Thoracic aorta (tissue), 2 donors: Measurements from ENCODE around the gene GOLGA6L10. TPM values are rescaled to one million over a fixed set of nuclear protein-coding genes. Genes with fewer than 3 reads are reported as not detected.
"Not testable (repeated sequence)": the region's sequence is repeated elsewhere in the genome, so short reads cannot be mapped to it uniquely, and the experiment has no call there.

Source experiments
- ATAC-seq: fragments of 150-250 bp; one replicate; pipeline ENCODE4 v1.8.0; 2017; ENCODE audit warnings: low read depth; ENCODE audit not compliant: insufficient number of reproducible peaks, low FRiP score
- DNase-seq: peaks from one replicate; pipeline ENCODE4 v3.0.0-alpha.2; 2020; ENCODE audit warnings: low spot score
- H3K27ac ChIP-seq, 2 donors: fragments of 200-600 bp; sonication (generic); 1 replicate in 1 of 2; 2 replicates in 1 of 2; pipeline ENCODE4 v1.5.1; 2016; ENCODE audit warnings: mild to moderate bottlenecking in 2 of 2, moderate library complexity in 2 of 2
- H3K27me3 ChIP-seq: fragments of 200-600 bp; sonication (generic); replicated peaks from 2 replicates; pipeline ENCODE4 v1.6.0; 2016; ENCODE audit warnings: mild to moderate bottlenecking; ENCODE audit not compliant: insufficient read depth
- H3K36me3 ChIP-seq: fragments of 200-600 bp; sonication (generic); one replicate; pipeline ENCODE4 v1.5.1; 2016
- H3K4me1 ChIP-seq, 2 donors: fragments of 200-600 bp; sonication (generic); 1 replicate in 1 of 2; 2 replicates in 1 of 2; pipeline versions ENCODE4 v1.5.1 to v1.6.0; 2016; ENCODE audit warnings: low read depth in 2 of 2, mild to moderate bottlenecking in 1 of 2; ENCODE audit not compliant: control insufficient read depth in 1 of 2
- H3K4me3 ChIP-seq: fragments of 200-600 bp; sonication (generic); 2 replicates; pipeline ENCODE4 v1.5.1; 2016; ENCODE audit warnings: mild to moderate bottlenecking
- H3K9me3 ChIP-seq: fragments of 200-600 bp; sonication (generic); 2 replicates; pipeline ENCODE4 v1.5.1; 2016
- CTCF ChIP-seq: fragments of 200-600 bp; sonication (generic); IDR thresholded peaks from one replicate; pipeline ENCODE4 v1.5.1; 2019; ENCODE audit warnings: antibody characterized with exemption
- total RNA-seq, 2 donors: library from RNA; depleted of rRNA; stranded (reverse); fragments of >200 nt; gene quantifications; one replicate each; pipeline versions ENCODE4 v1.1.0 to v1.2.3, GENCODE V29; 2016

Gene GOLGA6L10
- total RNA-seq, 2 donors from 2014 or later = 0.42 to 3.1 TPM

GRCh38 chr15:82313446-82313845 is 35.8 kb downstream of the GOLGA6L10 start:
- ATAC-seq = no peak
- DNase-seq = no peak
- no peak overlapping the region for H3K27ac ChIP-seq
- H3K9me3 ChIP-seq = peaks cover 3% of the 10 kb centered on the region
- H3K4me1 ChIP-seq = no peaks in the 10 kb centered on the region
- no peaks in the 10 kb centered on the region for H3K36me3 ChIP-seq
- H3K4me3 ChIP-seq = no peak overlapping the region
- H3K27me3 ChIP-seq = no peaks in the 10 kb centered on the region
- TF ChIP-seq CTCF = no peak

DNA sequence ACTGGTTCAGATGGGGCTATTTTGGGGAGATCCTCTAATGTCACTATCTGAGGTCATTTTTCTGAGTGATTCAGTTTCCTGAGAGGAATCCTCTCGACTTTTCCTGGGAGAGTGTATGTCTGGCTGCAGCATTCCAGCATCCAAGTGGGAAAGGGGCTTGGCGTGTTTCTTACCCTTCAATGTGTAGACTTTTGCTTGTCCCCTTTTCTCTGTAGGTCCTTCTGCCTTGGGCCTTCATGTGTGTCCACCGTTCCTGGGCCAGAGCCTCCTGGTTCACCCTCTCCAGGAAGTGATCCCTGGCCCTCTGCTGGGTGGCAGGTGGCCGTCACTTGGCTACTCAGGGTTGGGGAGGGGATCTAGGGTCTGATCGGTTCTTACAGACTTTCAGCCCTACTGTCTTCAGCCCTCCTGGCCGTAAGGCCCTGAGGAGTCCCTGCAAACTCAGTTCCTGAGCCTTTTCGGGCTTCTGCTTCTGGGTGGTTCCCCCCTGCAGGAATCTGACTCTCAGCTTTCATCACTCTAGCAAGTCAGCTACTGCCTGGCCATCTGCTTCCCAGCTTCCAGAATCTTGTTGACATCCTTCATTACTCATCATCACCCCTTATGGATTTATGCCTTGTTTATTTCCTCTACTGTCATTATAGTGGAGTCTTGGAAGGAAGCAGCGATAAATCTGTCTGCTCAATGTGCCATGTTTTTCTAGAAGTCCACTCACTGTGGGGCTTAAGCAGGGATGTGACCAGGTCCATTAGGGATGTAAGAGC is 36.5 kb downstream of the GOLGA6L10 start:
- DNase-seq = no peak

DNA sequence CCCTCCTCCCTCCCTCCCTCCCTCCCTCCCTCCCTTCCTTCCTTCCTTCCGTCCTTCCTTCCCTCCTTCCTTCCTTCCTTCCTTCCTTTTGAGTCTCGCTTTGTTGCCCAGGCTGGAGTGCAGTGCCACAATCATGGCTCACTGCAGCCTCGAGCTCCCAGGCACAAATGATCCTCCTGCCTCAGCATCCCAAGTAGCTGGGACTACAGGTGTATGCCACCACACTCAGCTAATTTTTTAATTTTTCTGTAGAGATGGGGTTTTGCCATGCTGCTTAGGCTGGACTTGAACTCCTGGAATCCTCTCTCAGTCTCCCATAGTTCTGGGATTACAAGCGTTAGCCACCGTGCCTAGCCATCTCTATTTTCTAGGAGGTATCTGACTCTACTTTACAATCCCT is 38.0 kb downstream of the GOLGA6L10 start:
- not testable (repeated sequence) for H3K36me3 ChIP-seq, DNase-seq, H3K27ac ChIP-seq, H3K9me3 ChIP-seq, H3K4me1 ChIP-seq, H3K27me3 ChIP-seq, ATAC-seq, H3K4me3 ChIP-seq

More for the DNA sequence above, 36.5 kb downstream of the GOLGA6L10 start:
- Histone ChIP-seq H3K27ac (no peak overlapping the region), H3K9me3 (peaks cover 3% of the 10 kb centered on the region), H3K36me3 (no peaks in the 10 kb centered on the region), H3K4me1 (no peaks in the 10 kb centered on the region), H3K4me3 (no peak overlapping the region), H3K27me3 (no peaks in the 10 kb centered on the region)
- no peak for TF ChIP-seq CTCF
- no peak for ATAC-seq

- TF ChIP-seq CTCF = no peak
- Histone ChIP-seq H3K27ac (no peak overlapping the region), H3K27me3 (no peaks in the 10 kb centered on the region), H3K4me1 (no peaks in the 10 kb centered on the region), H3K9me3 (peaks cover 3% of the 10 kb centered on the region), H3K4me3 (no peak overlapping the region), H3K36me3 (no peaks in the 10 kb centered on the region)
- DNase-seq (no peak), ATAC-seq (no peak)
These were observed 39.5 kb downstream of the GOLGA6L10 start for GRCh38 chr15:82309802-82310201.

- DNase-seq (no peak), ATAC-seq (no peak)
- no peaks in the 10 kb centered on the region for H3K4me1 ChIP-seq
- no peak overlapping the region for H3K4me3 ChIP-seq
- H3K27ac ChIP-seq = no peak overlapping the region
- no peak for TF ChIP-seq CTCF
- no peaks in the 10 kb centered on the region for H3K27me3 ChIP-seq
- H3K36me3 ChIP-seq = no peaks in the 10 kb centered on the region
- H3K9me3 ChIP-seq = peaks cover 3% of the 10 kb centered on the region
These were observed 41.6 kb downstream of the GOLGA6L10 start for GRCh38 chr15:82307714-82308081.
